Suprapubic skin (tissue), 4 donors: ENCODE results near the gene CADPS2. TPM values are rescaled to one million over a fixed set of nuclear protein-coding genes. Genes with fewer than 3 reads are reported as not detected.

Experiments
- DNase-seq, 2 donors: peaks; one replicate each; pipeline ENCODE4 v3.0.0-alpha.2; 2019; ENCODE audit warnings: low spot score in 2 of 2
- H3K27ac ChIP-seq: fragments of 200-600 bp; sonication (generic); one replicate; pipeline ENCODE4 v1.5.1; 2019
- H3K27me3 ChIP-seq: fragments of 200-600 bp; sonication (generic); one replicate; pipeline ENCODE4 v1.5.1; 2019
- H3K36me3 ChIP-seq: fragments of 200-600 bp; sonication (generic); one replicate; pipeline ENCODE4 v1.5.1; 2019
- H3K4me1 ChIP-seq: fragments of 200-600 bp; sonication (generic); one replicate; pipeline ENCODE4 v1.5.1; 2019
- H3K4me3 ChIP-seq: fragments of 200-600 bp; sonication (generic); one replicate; pipeline ENCODE4 v1.5.1; 2019; ENCODE audit warnings: mild to moderate bottlenecking
- H3K9me3 ChIP-seq: fragments of 200-600 bp; sonication (generic); one replicate; pipeline ENCODE4 v1.5.1; 2019
- EP300 ChIP-seq: sonication (generic); formaldehyde crosslinking; IDR thresholded peaks from one replicate; pipeline ENCODE4 v1.6.1; 2017; ENCODE audit warnings: antibody characterized with exemption
- POLR2A ChIP-seq, 2 donors: fragments of 450-650 bp; IDR thresholded peaks; one replicate each; pipeline ENCODE4 v1.6.1; 2017; ENCODE audit warnings: antibody characterized with exemption in 2 of 2, mild to moderate bottlenecking in 2 of 2, moderate library complexity in 2 of 2
- POLR2AphosphoS5 ChIP-seq, 3 donors: sonication (generic); formaldehyde crosslinking; IDR thresholded peaks; one replicate each; pipeline ENCODE4 v1.6.1; 2017; ENCODE audit warnings: antibody characterized with exemption in 3 of 3
- WGBS: methylation state at CpG from one replicate; pipeline ENCODE4 v1.1.5; 2018; 5-methylcytosine and 5-hydroxymethylcytosine counted together
- total RNA-seq, 4 donors: library from RNA; depleted of rRNA; stranded (reverse); fragments of >200 nt; gene quantifications; one replicate each; pipeline ENCODE4 v1.1.0, GENCODE V29; 2016
- TF ChIP-seq, protein P1 (sequence below), 2 donors: fragments of 200-600 bp in 1 of 2; fragments of 450-650 bp in 1 of 2; sonication (generic) in 1 of 2; IDR thresholded peaks; one replicate each; pipeline ENCODE4 v1.5.1; 2016 to 2019; ENCODE audit warnings: antibody characterized with exemption in 2 of 2, mild to moderate bottlenecking in 1 of 2, moderate library complexity in 1 of 2

CADPS2 gene
- total RNA-seq, 4 donors from 2014 or later, result 3.9 to 9.8 (median 8.1) TPM

DNA sequence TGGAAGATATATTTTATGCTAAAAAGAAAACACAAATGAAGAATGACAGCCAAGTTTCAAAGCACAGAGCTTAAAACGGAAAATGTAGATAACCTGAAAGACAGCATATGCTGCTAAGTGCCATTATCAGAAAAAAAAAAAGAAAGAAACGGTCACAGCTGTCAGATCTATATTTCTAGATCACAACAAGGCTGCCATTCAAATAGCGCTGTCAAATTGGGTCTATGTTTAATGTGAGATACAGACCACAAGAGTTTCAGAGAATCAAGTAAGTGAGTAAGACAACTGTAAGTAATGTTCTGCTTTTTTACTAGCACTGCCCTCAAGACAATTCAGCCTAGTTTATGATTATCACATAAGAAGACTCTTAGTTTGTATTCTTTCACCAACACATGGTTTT, 117.4 kb downstream of the CADPS2 start:
- TF ChIP-seq, protein P1, sequence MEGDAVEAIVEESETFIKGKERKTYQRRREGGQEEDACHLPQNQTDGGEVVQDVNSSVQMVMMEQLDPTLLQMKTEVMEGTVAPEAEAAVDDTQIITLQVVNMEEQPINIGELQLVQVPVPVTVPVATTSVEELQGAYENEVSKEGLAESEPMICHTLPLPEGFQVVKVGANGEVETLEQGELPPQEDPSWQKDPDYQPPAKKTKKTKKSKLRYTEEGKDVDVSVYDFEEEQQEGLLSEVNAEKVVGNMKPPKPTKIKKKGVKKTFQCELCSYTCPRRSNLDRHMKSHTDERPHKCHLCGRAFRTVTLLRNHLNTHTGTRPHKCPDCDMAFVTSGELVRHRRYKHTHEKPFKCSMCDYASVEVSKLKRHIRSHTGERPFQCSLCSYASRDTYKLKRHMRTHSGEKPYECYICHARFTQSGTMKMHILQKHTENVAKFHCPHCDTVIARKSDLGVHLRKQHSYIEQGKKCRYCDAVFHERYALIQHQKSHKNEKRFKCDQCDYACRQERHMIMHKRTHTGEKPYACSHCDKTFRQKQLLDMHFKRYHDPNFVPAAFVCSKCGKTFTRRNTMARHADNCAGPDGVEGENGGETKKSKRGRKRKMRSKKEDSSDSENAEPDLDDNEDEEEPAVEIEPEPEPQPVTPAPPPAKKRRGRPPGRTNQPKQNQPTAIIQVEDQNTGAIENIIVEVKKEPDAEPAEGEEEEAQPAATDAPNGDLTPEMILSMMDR (IDR thresholded peaks at IDR 0.05), result no peak
- TF ChIP-seq POLR2AphosphoS5 (IDR thresholded peaks at IDR 0.05), result no peak
- TF ChIP-seq POLR2A (IDR thresholded peaks at IDR 0.05), result no peak
- TF ChIP-seq EP300, result no peak
- H3K9me3 ChIP-seq, result no peaks in the 10 kb centered on the region
- no peaks in the 10 kb centered on the region for H3K4me1 ChIP-seq
- no peak for DNase-seq
- WGBS, result 63% methylated on average over 3 of the region's 3 CpGs
- H3K27me3 ChIP-seq, result no peaks in the 10 kb centered on the region
- no peak overlapping the region for H3K27ac ChIP-seq
- no peak overlapping the region for H3K4me3 ChIP-seq
- no peaks in the 10 kb centered on the region for H3K36me3 ChIP-seq

DNA sequence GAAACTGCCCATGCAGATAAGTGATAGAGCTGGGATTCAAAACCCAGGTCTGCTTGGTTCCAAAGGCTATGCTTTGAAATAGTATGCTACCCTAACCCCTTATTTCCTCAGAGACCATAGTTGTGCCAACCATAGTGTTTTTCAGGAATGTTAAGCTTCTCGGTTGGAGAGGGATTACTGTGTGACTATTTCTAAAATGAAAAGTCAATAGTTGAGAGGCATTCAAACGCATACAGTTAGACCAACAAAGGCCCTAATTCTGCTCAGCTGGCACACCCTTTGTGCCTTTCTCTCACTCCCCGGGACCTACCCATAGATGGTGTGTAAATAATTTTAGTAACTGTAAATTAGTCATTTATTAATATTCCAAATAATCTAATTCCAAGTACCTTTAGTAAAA, 118.9 kb downstream of the CADPS2 start:
- H3K4me3 ChIP-seq, result no peak overlapping the region
- DNase-seq, result no peak
- WGBS, result 75% methylated on average over 3 of the region's 3 CpGs
- H3K27ac ChIP-seq, result no peak overlapping the region
- no peaks in the 10 kb centered on the region for H3K4me1 ChIP-seq
- no peaks in the 10 kb centered on the region for H3K27me3 ChIP-seq
- TF ChIP-seq EP300 (no peak), POLR2AphosphoS5 (IDR thresholded peaks at IDR 0.05) (no peak), POLR2A (IDR thresholded peaks at IDR 0.05) (no peak)
- TF ChIP-seq, protein P1 (IDR thresholded peaks at IDR 0.05), result no peak
- H3K9me3 ChIP-seq, result no peaks in the 10 kb centered on the region
- H3K36me3 ChIP-seq, result no peaks in the 10 kb centered on the region

DNA sequence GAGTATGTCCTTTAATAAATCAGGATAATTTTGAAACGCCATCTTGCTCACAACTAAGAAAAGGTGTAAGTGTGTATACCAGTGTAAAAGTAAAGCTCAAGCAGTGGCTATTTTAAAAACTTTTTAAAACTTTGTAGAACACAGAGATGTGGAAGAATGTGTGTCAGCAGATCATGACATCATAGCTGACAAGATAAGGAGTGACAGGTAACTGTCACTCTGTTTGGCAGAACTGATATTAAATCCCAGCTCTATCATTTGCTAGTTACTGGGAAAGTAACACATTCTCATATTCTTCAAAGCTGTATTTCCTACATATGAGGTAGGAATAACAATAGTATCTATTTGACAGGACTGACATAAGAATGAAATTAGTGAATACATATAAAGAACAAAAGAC, 119.7 kb downstream of the CADPS2 start:
- Histone ChIP-seq H3K27ac (no peak overlapping the region), H3K4me3 (no peak overlapping the region), H3K9me3 (no peaks in the 10 kb centered on the region), H3K36me3 (no peaks in the 10 kb centered on the region), H3K4me1 (no peaks in the 10 kb centered on the region), H3K27me3 (no peaks in the 10 kb centered on the region)
- DNase-seq, result no peak
- 72% methylated on average over 1 of the region's 1 CpG for WGBS
- TF ChIP-seq POLR2A (IDR thresholded peaks at IDR 0.05) (no peak), POLR2AphosphoS5 (IDR thresholded peaks at IDR 0.05) (no peak), EP300 (no peak)
- TF ChIP-seq, protein P1 (IDR thresholded peaks at IDR 0.05), result no peak

DNA sequence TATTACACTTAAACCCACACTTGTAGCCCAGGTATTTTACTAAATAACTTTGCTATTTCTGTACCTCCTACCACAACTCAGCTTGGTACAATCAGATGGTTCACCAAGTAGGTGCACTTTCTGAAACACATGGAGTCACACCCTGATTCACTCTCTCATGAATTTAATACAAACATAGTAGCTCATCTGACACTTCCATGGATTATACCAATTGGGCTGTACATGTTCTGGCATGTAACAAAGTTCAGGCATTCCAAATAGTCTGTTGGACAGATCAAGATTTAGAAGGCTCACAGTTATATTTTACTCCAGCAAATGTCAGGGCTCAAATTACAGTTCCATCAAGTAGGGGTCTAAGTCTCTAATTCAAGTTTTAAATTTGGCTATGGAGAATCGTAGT, 121.4 kb downstream of the CADPS2 start:
- H3K36me3 ChIP-seq, result no peaks in the 10 kb centered on the region
- no peak overlapping the region for H3K4me3 ChIP-seq
- H3K27me3 ChIP-seq, result no peaks in the 10 kb centered on the region
- H3K4me1 ChIP-seq, result no peaks in the 10 kb centered on the region
- TF ChIP-seq POLR2A (IDR thresholded peaks at IDR 0.05), result no peak
- TF ChIP-seq, protein P1 (IDR thresholded peaks at IDR 0.05), result no peak
- no peak for TF ChIP-seq EP300
- TF ChIP-seq POLR2AphosphoS5 (IDR thresholded peaks at IDR 0.05), result no peak
- H3K27ac ChIP-seq, result no peak overlapping the region
- 43% methylated on average over 1 of the region's 1 CpG for WGBS
- no peaks in the 10 kb centered on the region for H3K9me3 ChIP-seq
- DNase-seq, result no peak

DNA sequence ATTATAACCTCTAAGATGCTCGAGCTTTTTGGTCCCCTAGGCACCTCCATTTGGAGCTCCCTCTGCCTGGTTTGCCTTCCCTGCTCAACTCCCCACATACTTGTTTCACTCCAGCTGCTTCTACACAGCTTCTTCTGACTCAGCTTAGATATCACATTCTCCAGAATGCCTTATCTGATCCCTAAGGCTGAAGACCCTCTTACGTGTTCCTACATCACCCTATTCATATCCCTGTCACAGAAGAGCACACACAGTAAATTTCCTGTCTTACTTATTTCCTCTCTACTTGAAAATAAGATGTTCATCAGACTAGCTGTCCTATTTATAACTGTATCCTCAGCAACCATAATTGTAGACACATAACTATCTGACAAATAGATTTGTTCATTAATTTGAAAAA, 122.2 kb downstream of the CADPS2 start:
- H3K27me3 ChIP-seq, result no peaks in the 10 kb centered on the region
- no peak overlapping the region for H3K27ac ChIP-seq
- TF ChIP-seq, protein P1 (IDR thresholded peaks at IDR 0.05), result no peak
- TF ChIP-seq POLR2A (IDR thresholded peaks at IDR 0.05) (no peak), EP300 (no peak), POLR2AphosphoS5 (IDR thresholded peaks at IDR 0.05) (no peak)
- H3K4me1 ChIP-seq, result no peaks in the 10 kb centered on the region
- H3K9me3 ChIP-seq, result no peaks in the 10 kb centered on the region
- no peak overlapping the region for H3K4me3 ChIP-seq
- H3K36me3 ChIP-seq, result no peaks in the 10 kb centered on the region
- WGBS, result 66% methylated on average over 2 of the region's 2 CpGs
- no peak for DNase-seq
